Measurements from ENCODE around the gene FAM210B.

FAM210B gene

DNA sequence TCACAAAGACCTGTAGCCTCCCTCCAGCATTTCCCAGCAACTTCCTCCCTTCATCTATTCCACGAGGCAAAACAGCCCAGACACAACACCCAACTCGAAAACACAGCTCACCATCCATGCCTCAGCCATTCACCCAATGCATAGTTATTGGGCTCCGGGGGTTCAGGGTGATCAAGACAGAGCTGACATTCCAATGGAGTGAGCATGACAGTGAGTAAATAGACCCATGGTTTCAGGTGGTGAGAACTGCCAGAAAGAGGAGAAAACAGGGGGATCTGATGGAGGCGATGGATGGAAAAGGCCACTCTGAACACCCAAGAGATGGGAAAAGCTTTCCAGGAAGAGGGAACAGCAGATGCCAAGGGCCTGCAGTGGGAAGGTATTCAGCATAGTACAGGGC, 59.1 kb downstream of the FAM210B start:
- no peak overlapping the region; the same call in 1 of the 2 replicates for H3K27ac ChIP-seq
- no peak for TF ChIP-seq CTCF (conservative IDR thresholded peaks at IDR 0.05)

All from VCaP (cell line).